BE2C (cell line): Measurements from ENCODE around the gene HS3ST5.
"Not testable (repeated sequence)": the region's sequence is repeated elsewhere in the genome, so short reads cannot be mapped to it uniquely, and the experiment has no call there.

ENCODE experiments used
- DNase-seq: peaks from one replicate; pipeline ENCODE4 v3.0.0-alpha.2; 2020
- H3K27me3 ChIP-seq: fragments of 250-450 bp; sonication (Bioruptor Pico); 2 replicates; pipeline ENCODE4 v1.5.1; 2020; ENCODE audit warnings: mild to moderate bottlenecking
- H3K36me3 ChIP-seq: fragments of 250-450 bp; sonication (Bioruptor Pico); 2 replicates; pipeline ENCODE4 v1.5.1; 2020; ENCODE audit warnings: mild to moderate bottlenecking
- H3K4me1 ChIP-seq: fragments of 250-450 bp; sonication (Bioruptor Pico); 2 replicates; pipeline ENCODE4 v1.5.1; 2020
- H3K4me3 ChIP-seq: 2 replicates; pipeline ENCODE4 v1.5.1; 2011; ENCODE audit warnings: low read depth, low read length
- H3K9me3 ChIP-seq: fragments of 250-450 bp; sonication (Bioruptor Pico); 2 replicates; pipeline ENCODE4 v1.5.1; 2020
- TF ChIP-seq, protein P1 (sequence below): IDR thresholded peaks from 2 replicates; pipeline ENCODE4 v1.5.1; 2012; ENCODE audit warnings: mild to moderate bottlenecking, low read depth, low read length

HS3ST5 gene

GRCh38 chr6:114240796-114241195 is 102.0 kb downstream of the HS3ST5 start:
- no peak for DNase-seq
- Histone ChIP-seq H3K4me1 (peaks cover 18% of the 10 kb centered on the region), H3K27me3 (no peaks in the 10 kb centered on the region), H3K4me3 (no peak overlapping the region), H3K9me3 (no peaks in the 10 kb centered on the region), H3K36me3 (no peaks in the 10 kb centered on the region)
- TF ChIP-seq, protein P1, sequence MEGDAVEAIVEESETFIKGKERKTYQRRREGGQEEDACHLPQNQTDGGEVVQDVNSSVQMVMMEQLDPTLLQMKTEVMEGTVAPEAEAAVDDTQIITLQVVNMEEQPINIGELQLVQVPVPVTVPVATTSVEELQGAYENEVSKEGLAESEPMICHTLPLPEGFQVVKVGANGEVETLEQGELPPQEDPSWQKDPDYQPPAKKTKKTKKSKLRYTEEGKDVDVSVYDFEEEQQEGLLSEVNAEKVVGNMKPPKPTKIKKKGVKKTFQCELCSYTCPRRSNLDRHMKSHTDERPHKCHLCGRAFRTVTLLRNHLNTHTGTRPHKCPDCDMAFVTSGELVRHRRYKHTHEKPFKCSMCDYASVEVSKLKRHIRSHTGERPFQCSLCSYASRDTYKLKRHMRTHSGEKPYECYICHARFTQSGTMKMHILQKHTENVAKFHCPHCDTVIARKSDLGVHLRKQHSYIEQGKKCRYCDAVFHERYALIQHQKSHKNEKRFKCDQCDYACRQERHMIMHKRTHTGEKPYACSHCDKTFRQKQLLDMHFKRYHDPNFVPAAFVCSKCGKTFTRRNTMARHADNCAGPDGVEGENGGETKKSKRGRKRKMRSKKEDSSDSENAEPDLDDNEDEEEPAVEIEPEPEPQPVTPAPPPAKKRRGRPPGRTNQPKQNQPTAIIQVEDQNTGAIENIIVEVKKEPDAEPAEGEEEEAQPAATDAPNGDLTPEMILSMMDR = no peak

GRCh38 chr6:114228675-114229074 is 114.1 kb downstream of the HS3ST5 start:
- no peak for DNase-seq
- TF ChIP-seq, protein P1 = no peak
- Histone ChIP-seq H3K4me1 (no peaks in the 10 kb centered on the region; the same call in 1 of the 2 replicates), H3K4me3 (no peak overlapping the region), H3K27me3 (no peaks in the 10 kb centered on the region), H3K9me3 (no peaks in the 10 kb centered on the region), H3K36me3 (peaks cover 19% of the 10 kb centered on the region)

DNA sequence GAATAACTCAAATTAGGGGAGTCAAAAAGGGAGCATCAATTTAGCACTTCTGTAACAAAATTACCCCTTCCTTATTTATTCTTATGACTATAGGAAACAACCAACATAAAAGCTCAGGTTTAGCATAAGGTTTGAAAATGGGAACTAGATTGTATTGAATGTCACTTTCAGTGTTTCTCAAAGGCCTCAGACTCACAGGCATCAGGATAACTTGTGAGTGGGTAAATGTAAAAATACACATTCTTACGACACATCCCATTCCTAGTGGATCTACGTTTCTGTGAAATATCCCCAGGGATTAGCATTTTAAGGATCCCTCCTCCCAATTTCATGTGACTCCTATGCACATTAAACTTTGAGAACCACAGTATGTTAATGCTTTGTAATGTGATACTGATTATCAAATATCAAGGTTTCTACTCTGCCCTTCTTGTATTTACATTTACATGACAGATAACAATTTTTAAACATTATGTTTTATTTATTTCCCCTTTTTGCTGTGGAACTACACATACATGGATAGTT is 114.8 kb downstream of the HS3ST5 start:
- Histone ChIP-seq H3K4me3 (no peak overlapping the region), H3K36me3 (peaks cover 19% of the 10 kb centered on the region), H3K9me3 (no peaks in the 10 kb centered on the region), H3K4me1 (no peaks in the 10 kb centered on the region; the same call in 1 of the 2 replicates), H3K27me3 (no peaks in the 10 kb centered on the region)
- DNase-seq = no peak
- TF ChIP-seq, protein P1 = no peak

DNA sequence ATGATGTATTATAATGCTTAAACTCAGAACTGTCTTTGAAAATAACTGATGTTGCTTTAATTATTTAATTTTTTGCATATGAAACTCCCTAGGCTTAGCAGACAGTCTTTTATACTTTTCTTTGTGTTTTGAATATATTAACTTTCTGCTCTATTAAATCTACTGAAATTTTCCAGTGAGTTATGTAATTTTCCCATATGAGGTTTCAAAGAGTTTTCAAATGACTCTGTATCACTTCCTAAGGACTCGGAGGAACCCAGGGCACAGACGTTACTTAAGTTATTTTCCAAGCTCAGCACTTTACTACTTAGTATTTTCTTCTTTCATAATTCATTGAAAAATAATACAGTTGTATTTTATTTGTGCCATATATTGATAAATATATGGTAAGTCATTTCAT is 122.6 kb downstream of the HS3ST5 start:
- Histone ChIP-seq H3K36me3 (peaks cover 4% of the 10 kb centered on the region), H3K27me3 (no peaks in the 10 kb centered on the region), H3K4me3 (no peak overlapping the region), H3K9me3 (no peaks in the 10 kb centered on the region), H3K4me1 (peaks cover 15% of the 10 kb centered on the region)
- no peak for DNase-seq
- TF ChIP-seq, protein P1 = no peak

DNA sequence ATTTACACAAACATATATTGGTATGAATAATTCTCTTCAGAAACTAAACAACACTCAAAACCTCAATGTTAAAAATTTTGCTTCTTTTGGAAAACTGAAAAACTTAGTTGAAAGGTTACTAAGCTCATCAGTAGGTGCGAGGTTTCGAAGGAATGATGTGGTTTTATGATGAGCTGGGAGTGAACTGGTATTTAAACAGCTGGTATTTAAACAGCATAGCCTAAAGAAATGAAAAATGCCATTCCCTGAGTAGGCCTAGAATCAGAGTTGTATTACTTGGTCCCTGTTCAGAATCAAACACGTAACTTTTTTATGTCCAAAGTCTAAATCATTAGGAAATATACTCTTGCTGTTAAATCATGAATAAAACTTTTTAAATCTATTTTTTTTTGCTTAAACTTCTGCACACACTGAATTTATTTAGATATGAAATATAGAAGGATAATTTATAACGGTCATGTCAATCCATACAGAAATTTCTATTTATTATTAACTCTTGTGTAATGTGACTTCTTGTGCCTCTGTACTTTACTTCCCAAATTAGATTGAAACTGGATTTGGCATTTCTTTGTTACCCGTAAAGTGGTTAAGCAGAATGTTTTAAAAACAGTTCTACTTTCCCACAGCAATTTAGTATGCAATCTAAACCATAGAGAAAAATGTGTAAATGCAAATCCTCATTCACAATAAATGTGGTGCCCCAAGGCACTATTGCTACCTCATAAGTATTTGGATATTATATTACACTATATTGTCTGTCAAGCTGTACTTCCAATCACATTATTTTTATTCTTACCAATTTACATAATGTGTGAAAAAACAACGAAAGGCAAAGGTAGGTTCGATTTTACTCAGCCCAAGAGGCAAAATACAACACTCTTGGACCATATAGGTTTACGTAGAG is 124.1 kb downstream of the HS3ST5 start:
- peaks cover 6% of the 10 kb centered on the region for H3K36me3 ChIP-seq
- H3K9me3 ChIP-seq = no peaks in the 10 kb centered on the region
- DNase-seq = no peak
- no peak overlapping the region for H3K4me3 ChIP-seq
- TF ChIP-seq, protein P1 = no peak
- H3K4me1 ChIP-seq = peaks cover 15% of the 10 kb centered on the region
- H3K27me3 ChIP-seq = no peaks in the 10 kb centered on the region

DNA sequence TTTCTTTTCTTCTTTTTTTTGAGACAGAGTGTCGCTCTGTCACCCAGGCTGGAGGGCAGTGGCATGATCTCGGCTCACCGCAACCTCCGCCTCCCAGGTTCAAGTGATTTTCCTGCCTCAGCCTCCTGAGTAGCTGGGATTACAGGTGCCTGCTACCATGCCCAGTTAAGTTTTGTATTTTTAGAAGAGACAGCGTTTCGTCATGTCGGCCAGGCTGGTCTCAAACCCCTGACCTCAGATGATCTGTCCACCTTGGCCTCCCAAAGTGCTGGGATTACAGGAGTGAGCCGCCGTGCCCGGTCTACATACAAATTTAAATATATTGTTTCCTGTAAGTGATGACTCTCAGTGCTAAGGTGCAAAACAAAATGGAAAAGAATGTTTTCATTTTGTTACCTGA is 124.8 kb downstream of the HS3ST5 start:
- not testable (repeated sequence) for H3K27me3 ChIP-seq, DNase-seq, H3K36me3 ChIP-seq, H3K4me3 ChIP-seq, H3K9me3 ChIP-seq
- peaks cover 15% of the 10 kb centered on the region for H3K4me1 ChIP-seq
